GM19397 (cell line): ENCODE results near the gene SNRNP70.
"Not testable (repeated sequence)": the region's sequence is repeated elsewhere in the genome, so short reads cannot be mapped to it uniquely, and the experiment has no call there.

Source experiments
- ATAC-seq: cut with Tn5 transposase; IDR thresholded peaks from one replicate; pipeline ENCODE4 v1.9.1; 2021; ENCODE audit warnings: mild to moderate bottlenecking, moderate library complexity; ENCODE audit not compliant: unreplicated experiment

The SNRNP70 gene

GRCh38 chr19:49064768-49065611 lies 20.3 kb upstream of the SNRNP70 start, which contains the start of gene NTF4:
Gene NTF4, minus strand, starts transcription at chr19:49064818. Its CDS starts 2,821 bp downstream, at chr19:49061997.
- no peak for ATAC-seq

- no peak for ATAC-seq
Measured at GRCh38 chr19:49065905-49066512, 19.2 kb upstream of the SNRNP70 start.

DNA sequence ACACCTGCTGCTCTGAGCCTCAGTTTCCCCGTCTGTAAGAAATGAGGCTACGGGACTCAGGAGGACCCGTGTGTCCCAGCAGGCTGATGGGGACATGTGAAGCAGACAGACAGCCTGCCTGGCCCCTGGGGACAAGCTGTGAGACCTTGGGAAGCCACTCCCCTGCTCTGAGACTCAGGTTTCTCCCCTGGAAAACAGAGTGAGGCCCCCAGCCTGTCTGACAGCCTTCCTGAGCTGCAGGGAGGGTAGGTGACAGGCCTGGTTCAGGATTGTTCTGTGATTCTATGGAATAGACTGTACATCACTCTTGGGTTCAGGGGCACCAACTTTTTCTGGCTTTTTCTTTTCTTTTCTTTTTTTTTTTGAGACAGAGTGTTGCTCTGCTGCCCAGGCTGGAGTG lies 17.7 kb upstream of the SNRNP70 start:
- no peak for ATAC-seq

GRCh38 chr19:49069026-49069425 lies 16.2 kb upstream of the SNRNP70 start:
- no peak for ATAC-seq

DNA sequence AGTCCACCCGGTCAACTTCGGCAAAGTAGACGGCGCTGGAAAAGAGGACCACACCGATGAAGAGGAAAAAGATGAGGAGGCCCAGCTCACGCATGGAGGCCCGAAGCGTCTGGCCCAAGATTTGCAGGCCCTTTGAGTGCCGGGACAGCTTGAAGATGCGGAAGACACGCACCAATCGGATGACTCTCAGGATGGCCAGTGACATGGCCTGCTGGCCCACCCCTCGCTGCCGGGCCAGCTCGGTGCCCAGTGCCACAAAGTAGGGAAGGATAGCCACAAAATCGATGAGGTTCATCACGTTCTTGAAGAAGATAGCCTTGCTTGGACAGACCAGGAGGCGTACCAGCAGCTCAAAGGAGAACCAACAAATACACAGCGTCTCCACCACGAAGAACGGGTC lies 14.8 kb upstream of the SNRNP70 start:
- ATAC-seq: no peak

DNA sequence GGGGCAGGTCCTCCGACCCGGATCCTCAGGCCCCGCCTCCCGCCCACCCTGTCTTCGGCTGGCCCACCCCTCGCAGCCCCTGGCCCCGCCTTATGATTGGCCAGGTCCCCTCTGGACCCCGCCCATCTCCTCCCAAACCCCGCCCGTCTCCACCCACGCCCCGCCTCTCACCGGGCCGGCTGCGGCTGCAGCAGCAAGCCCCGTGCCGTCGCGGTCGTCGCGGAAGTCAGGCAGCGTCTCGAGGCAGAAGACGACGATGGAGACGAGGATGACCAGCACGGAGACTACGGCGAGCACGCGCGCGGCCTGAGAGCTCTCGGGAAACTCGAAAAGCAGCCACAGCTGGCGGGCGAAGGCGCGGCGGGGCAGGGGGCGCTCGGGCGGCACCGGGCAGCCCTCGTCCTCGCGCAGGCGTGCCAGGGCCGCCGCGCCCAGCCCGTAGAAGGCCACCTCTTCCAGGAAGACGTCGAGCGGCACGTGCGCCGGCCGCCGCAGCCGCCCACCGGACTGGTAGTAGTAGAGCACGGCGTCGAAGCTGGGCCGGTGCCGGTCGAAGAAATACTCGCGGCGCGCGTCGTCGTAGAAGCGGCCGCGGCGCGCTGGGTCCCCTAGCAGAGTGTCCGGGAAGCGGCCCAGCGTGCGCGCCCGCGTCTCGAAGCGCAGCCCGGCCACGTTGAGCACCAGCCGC lies 13.2 kb upstream of the SNRNP70 start:
- ATAC-seq: no peak

DNA sequence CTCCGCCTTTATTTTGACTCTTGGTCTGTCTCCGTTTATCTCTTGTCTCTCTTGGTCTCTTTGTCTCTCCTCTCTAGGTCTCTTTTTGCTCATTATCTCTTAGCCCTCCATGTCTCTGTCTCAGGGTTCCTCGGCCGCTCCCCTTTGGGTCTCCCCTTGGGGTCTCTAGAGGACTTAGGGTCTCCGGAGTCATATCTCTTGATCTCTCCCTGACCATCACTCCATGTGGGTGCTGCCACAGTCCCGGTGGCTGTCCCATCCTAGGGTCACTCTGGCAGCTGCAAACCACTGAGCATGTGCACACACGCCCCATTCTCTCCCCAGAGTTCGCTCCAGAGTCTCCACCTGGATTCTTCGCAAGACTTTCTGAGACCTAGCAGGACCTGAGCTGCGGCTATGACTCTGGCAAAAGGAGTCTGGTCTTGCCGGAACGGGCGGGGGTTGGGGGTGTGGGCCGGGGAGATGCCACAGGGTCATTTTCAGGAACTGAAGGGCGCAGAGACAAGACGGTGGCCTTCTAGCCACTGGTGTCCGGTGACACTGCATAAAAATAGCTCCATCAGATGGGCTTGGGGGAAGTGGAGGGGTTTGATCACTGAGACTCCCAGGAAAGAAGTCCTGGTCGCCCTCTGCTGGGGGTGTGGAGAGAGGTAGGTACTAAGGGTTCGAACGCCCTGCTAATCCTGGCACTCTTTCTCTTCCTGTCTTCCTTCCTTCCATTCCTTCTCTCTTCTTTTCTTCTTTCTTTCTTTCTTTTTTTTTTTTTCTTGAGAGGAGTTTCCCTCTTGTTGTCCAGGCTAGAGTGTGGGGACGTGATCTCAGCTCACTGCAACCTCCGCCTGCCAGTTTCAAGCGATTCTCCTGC lies 11.5 kb upstream of the SNRNP70 start:
- no peak for ATAC-seq

GRCh38 chr19:49074869-49075268 lies 10.4 kb upstream of the SNRNP70 start:
- not testable (repeated sequence) for ATAC-seq

DNA sequence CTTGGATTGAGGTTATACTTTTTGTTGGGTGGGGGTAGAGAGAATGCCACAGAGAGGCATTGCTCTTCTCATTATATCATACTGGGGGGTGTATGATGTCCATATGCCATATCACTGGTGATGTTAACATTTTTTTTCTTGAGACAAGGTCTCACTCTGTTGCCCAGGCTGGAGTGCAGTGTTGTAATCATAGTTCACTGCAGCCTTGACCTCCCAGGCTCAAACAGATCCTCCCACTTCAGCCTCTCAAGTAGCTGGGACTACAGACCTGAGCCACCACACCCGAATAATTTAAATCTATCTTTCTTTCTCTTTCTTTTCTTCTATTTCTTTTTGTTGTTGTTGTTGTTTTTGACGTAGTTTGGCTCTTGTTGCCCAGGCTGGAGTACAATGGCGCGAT lies 4.9 kb upstream of the SNRNP70 start:
- ATAC-seq: no peak

DNA sequence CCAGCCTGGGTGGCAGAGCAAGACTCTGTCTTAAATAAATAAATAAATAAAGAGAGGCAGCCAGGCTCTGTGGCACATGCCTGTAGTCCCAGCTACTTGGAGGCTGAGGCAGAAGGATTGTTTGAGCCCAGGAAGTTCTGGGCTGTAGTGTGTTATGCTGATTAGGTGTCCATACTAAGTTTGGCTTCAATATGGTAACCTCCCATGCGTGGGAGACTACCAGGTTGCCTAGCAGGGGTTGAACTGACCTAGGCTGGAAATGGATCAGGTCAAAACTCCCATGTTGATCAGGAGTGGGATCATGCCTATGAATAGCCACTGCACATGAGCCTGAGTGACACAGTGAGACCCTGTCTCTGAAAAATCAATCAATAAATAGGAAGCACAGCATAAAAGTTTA lies 4.0 kb upstream of the SNRNP70 start:
- ATAC-seq: no peak

GRCh38 chr19:49084206-49085019 lies 838 bp upstream of the SNRNP70 start:
- no peak for ATAC-seq

DNA sequence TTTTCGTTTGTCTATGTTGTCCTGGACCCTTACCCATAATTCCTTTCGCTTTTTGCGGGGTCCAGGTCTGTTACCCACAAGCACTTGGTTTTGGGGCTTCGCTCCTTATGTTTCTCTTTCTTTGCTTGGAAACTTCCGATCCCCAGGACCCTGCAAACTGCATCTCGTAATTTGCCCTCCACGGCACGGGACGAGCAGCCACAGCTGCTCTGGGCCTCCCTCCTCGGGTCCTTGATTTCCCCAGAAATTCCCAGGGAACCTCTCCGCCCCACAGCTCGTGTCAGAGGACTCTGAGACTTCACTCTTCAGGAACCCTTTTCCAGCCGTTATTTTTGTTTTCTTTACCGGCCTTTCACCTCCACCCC lies 599 bp downstream of the SNRNP70 start:
- ATAC-seq: no peak

- ATAC-seq: no peak
Measured at GRCh38 chr19:49086296-49086695, 1.0 kb downstream of the SNRNP70 start.

GRCh38 chr19:49091391-49092038 lies 6.3 kb downstream of the SNRNP70 start:
- ATAC-seq: no peak

DNA sequence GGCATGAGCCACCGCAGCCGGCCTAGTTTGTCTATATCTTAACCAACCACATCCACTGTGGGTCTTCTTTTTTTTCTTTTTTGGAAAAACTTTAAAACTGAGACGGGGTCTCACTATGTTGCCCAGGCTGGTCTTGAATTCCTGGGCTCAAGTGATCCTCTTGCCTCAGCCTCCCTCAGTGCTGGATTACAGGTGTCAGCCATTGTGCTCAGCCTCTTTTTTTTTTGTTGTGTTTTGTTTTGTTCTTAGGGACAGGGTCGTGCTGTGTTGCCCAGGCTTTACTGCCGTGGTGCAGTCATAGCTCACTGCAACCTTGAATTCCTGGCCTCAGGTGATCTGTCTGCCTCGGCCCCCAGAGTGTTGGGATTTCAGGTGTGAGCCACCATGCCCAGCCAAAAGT lies 7.4 kb downstream of the SNRNP70 start:
- ATAC-seq: no peak

- no peak for ATAC-seq
Measured at GRCh38 chr19:49094505-49095482, 9.5 kb downstream of the SNRNP70 start.

- ATAC-seq: no peak
Measured at GRCh38 chr19:49097453-49098288, 12.4 kb downstream of the SNRNP70 start.

- no peak for ATAC-seq
Measured at GRCh38 chr19:49098795-49099194, 13.5 kb downstream of the SNRNP70 start.
